ENCODE results near the gene NUF2.

GRCh38 chr1:163381487-163382184, 59.9 kb downstream of the NUF2 start:
- no peak for TF ChIP-seq CREB1 (IDR thresholded peaks at IDR 0.05; ENCODE audit: low read depth)
- TF ChIP-seq EP300 (IDR thresholded peaks at IDR 0.05; ENCODE audit: borderline replicate concordance): no peak
- TF ChIP-seq EGR1 (IDR thresholded peaks at IDR 0.05): no peak
- no peak for TF ChIP-seq YY1 (IDR thresholded peaks at IDR 0.05; ENCODE audit: low read depth)
- TF ChIP-seq NFIC (IDR thresholded peaks at IDR 0.05): no peak
